Keratinocyte (primary cell): ENCODE measurements around the gene PRKCH.

Experiments
- EZH2 ChIP-seq: IDR thresholded peaks from one replicate; pipeline ENCODE4 v1.6.1; 2012; ENCODE audit warnings: inconsistent platforms, mild to moderate bottlenecking, low read length, moderate library complexity
- TF ChIP-seq, protein P1 (sequence below), 3 experiments: IDR thresholded peaks in 1 of 3; conservative IDR thresholded peaks in 1 of 3; optimal IDR thresholded peaks in 1 of 3; 2 replicates in 2 of 3; 3 replicates in 1 of 3; pipeline versions ENCODE3 to v1.5.1; 2011; ENCODE audit warnings: low read length in 3 of 3, mild to moderate bottlenecking in 3 of 3, moderate library complexity in 2 of 3, control low read depth in 1 of 3, inconsistent platforms in 1 of 3; ENCODE audit not compliant: insufficient read depth in 2 of 3; ENCODE audit errors: extremely low read depth in 1 of 3

DNA sequence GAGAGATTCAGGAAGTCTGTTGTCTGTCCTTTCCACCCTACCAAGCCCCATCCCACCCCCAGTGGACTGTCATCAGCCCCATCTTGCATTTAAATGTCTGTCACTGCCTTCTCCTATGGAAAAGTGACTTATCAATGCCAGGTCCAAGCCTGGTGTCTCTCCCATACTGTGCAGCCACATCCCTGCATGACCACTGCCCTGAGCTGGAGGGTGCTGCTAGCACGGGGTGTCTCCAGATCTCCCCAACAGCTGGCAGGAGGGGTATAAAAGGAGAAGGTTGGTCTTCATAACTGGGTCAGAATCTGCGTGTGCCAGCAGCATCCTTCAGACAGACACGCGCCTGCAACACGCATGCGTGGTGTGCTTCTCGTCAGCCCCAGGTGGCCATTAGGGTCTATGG is 219.6 kb downstream of the PRKCH start:
- TF ChIP-seq, protein P1, sequence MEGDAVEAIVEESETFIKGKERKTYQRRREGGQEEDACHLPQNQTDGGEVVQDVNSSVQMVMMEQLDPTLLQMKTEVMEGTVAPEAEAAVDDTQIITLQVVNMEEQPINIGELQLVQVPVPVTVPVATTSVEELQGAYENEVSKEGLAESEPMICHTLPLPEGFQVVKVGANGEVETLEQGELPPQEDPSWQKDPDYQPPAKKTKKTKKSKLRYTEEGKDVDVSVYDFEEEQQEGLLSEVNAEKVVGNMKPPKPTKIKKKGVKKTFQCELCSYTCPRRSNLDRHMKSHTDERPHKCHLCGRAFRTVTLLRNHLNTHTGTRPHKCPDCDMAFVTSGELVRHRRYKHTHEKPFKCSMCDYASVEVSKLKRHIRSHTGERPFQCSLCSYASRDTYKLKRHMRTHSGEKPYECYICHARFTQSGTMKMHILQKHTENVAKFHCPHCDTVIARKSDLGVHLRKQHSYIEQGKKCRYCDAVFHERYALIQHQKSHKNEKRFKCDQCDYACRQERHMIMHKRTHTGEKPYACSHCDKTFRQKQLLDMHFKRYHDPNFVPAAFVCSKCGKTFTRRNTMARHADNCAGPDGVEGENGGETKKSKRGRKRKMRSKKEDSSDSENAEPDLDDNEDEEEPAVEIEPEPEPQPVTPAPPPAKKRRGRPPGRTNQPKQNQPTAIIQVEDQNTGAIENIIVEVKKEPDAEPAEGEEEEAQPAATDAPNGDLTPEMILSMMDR (optimal IDR thresholded peaks at IDR 0.05 in 1 of 3, IDR thresholded peaks at IDR 0.05 in 1 of 3, conservative IDR thresholded peaks at IDR 0.05 in 1 of 3; ENCODE audit: extremely low read depth in 1 of 3, insufficient read depth in 2 of 3, low read length in 3 of 3) = no peak
- no peak for TF ChIP-seq EZH2
